NK-92 (cell line): Measurements from ENCODE around the gene LRRTM4.
"Not testable (repeated sequence)": the region's sequence is repeated elsewhere in the genome, so short reads cannot be mapped to it uniquely, and the experiment has no call there.

ENCODE experiments used
- DNase-seq: peaks from one replicate; lab custom pipeline; 2025; ENCODE audit not compliant: unreplicated experiment; lab: John Stamatoyannopoulos, UW

Gene LRRTM4

DNA sequence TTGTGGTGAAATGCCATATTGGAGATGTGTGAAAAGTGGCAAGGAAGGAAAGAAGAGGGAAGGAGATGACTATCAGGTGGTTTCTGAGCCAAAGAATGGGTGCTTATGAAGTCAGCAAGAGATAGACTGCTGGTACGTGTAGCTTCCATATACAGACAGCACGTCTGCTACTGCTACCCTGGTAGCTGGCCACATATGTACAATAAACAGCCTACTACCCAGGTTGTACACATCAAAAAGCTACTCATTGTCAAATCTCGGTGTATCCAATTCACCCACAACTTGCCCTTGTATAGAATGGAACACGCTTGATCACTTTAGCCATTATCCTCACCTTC is 761.8 kb downstream of the LRRTM4 start:
- no peak for DNase-seq

DNA sequence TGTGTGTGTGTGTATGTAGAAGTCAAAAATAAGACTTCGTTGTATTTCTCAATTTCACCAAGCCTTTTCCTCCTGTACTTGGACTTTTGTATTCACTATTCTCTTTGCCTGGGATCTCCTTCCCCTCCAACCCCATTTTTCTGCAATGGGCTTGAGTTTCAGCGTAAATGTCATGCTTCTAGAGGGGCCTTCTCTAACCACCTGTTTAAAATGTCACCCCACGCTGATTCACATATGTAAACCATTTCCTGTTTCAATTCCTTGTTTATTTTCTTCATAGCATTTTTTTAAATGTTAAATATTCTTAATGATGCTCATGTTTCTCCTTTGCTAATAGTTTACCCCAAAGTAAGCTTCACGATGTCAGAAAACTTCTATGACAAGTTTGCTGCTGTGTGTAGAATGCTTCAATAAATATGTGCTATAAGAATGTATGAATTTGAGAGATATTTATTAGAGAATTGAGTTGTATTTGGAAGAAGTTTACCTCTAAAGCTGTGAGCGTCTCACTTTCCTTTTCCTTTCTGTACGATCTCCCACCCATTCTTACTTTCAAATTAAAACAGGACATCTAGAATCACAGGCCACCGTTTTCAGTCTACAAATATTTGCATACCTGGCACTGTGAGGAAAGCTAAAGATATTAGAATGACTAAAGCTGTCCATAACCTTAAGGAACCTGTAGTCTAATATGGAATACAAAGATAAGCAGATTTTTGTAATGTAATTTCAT is 762.4 kb downstream of the LRRTM4 start:
- no peak for DNase-seq

DNA sequence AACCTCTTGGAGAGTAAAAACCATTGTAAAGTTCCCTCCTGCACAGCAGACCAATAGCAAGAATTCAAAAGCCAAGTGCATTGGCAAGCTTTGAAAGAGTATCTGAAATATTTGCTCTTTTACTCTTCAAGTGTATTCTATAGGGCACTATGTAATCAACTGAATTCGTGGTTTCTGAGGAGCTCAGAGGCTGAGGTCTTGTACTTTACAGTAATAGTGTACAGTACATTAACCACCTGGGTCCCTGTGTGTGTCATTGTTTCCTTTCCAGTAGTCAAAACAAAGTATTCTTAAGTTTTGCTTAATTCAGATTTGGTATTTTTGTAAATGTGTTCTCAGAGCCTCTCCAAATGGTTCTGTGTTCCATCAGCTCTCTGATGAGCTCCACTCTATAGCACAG is 769.7 kb downstream of the LRRTM4 start:
- DNase-seq = no peak

DNA sequence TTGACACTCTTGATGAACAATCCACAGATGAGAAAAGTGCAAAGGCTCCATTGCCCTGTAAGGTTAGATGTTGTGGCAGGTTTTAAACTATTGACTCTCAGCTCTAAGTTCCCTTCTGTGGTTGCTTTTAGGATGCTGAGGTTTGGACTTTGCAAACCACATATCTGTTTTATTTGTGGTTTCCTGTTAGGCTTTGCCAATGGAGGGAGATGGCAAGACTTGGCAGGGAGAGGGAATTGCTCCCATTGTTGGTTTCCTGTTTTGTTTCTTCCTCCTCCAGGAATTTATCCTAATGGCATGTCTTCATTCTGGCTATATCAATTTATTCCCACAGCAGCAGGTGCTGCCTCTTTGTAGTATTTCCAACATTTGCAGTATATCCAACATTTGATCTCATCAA is 772.3 kb downstream of the LRRTM4 start:
- no peak for DNase-seq

DNA sequence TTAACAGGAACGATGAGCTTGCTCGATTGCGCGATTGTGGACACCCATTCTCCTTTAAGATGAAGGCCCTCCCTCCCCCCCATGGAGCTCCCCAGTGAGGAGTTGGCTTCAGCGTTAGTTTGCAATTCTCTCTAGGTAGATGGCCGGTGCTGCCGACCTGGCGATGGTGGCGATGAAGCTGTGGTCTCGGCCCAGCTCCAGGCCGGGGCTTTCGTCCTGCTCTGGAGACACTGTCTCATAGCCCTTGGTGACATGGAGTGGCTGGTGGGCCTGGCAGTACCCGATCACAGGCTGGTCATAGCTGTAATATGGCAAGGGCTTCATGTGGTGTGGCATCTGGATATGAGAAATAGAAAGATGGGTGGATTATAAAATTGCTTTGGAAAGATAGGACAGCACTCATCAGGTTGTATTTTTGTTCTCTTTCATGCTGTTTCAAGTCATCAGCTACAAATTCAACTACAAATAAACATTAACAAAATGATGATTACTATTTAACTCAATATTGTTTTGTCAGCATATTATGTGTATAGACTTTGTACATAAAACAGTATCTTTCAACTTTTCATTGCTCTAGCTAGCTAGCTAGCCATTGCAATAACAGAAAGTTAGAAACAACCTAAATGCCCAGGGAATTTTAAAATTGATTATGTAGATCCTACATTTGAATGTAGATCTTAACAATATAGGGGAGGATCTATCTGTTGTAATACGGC is 773.4 kb downstream of the LRRTM4 start:
- DNase-seq = no peak

DNA sequence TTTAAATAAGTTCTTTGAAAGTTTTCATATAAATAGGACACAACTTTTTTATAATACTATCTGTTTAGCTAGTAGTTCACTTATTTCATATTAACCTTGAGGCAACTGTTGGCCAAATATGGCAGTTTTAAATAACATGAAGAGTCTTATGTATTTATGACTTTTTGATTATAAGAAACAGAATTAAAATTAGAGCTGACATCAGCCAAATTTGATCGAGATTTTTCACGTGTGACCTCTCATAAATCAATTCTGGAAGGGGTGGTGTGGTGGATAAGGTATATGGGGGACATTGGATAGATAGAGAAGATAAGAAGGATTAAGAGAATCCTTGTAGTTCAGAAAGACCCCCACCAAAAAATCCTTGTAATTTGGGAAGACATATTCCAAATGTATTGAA is 776.6 kb downstream of the LRRTM4 start:
- DNase-seq = no peak

DNA sequence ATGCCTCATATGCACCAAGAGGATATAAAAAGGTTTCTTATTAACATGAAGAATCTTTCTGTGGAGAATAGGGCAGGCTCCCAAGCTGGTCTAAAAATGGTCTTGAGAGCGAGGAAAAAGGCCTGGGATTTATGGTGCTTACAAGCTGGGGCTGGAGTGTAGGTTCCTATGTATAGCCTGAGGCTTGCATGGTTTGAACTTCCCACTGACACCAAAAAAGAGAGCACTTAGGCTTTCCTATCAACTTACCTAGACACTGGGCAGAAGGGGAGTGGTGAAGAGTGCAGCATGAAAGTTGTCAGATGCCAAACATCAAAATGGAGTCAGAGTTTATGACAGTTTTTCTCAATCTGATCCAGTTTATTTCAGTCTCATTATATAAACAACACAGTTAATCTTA is 784.6 kb downstream of the LRRTM4 start:
- no peak for DNase-seq

DNA sequence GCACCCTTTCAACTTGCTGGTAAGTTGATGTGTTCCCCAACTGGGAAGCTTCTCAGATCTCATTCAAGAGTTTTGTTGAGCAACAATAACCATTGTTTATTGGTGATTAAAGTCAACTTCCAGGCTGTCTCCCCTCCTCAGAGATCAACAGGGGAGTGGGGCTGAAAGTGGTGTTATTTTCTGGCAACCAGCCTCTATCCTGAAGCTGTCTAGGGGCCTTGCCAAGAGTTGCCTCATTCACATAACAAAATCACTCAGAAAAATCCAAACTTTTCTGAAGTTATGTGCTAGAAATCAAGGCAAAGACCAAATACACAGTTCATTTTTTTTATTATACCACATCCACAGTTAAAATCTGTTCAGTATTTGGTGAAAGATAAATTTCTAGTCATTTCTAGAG is 788.4 kb downstream of the LRRTM4 start:
- DNase-seq = no peak

DNA sequence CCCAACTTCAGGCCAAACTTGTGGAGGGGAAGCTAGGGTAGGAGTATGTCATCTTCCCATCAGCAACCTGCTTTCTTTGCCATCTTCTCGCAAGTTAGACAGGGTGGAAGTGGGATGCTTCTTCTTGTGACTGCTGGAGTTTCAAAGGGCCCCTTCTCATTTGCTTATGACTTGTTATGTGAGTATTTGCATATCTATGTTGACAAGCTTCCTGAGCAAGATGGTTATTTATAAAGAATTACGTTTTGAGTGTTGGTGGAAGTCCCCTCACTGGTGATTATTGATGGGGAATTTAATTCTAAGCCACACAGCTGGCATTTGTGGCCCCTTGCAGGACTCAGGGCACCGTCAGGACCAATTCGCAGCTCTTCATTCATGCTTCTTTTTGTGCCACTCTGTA is 791.0 kb downstream of the LRRTM4 start:
- DNase-seq = no peak

DNA sequence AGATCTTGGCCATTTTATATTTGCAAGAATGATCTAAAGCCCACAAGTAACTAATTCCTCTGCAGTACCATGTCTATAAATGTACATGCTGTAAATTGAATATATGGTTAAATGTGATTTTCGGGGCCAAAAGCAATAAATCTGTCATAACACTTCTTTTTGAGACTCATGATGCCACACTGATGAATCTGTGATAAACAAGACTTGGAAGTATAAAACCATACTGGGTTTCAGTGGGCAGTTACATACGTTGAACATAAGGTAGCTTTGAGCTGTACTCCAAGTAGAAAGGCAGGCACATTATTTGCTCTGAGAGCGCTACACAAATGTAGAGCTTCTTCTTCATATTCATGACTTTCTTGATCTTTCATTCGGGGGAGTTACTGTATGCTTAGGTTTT is 792.2 kb downstream of the LRRTM4 start:
- no peak for DNase-seq

DNA sequence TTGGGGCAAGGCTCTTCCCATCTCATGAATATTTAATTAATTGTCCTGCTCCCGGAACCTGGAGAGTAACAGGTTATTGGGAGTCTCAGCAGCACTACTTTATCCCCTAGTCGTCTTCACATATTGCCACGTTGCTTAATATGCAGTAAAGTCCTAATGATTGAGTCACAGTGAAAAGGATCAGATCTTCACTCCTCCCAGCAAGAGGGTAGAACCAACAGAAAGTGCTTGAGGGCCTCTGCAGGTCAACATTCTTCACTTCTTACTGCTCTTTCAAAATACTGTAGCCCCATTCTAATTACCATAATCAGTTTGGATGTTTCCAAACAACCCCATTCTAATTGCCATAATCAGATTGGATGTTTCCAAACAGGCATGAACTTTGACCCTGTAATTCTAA is 801.0 kb downstream of the LRRTM4 start:
- DNase-seq = no peak

DNA sequence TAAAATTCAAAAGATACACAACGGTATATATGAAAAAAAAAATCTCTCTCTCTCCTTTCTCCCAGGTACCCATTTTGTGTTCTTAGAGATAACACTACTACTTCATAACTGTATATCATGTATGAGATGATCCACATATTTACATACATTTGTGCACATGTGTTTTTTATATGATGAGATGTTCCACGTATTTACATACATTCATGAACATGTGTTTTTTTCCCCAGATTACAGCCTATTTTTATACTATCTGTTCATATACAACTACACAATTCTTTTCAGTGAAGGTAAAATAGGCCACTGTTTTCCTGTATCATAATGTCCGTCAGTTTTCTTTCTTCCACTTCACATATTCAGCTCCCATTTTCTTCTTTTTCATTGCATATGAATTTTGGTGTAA is 808.9 kb downstream of the LRRTM4 start:
- DNase-seq = no peak

DNA sequence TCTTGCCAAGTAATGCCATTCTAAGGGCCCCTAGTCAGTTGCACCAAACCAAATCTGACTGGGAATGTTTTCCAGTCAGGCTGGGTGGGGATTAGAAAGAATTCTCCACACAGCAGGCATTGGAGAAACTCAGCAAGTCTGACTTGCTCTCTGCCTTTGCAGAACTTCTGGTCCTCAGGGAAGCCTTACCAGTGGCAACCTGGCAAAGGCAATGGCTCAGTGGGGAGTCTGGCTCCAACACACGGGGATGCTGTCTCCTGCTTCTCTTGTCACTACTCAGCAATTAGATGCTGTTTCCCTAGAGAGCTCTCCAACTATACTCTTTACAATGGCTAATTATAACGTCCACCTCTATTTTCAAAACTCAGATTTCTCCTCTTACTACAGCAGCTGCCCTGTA is 810.7 kb downstream of the LRRTM4 start:
- no peak for DNase-seq

DNA sequence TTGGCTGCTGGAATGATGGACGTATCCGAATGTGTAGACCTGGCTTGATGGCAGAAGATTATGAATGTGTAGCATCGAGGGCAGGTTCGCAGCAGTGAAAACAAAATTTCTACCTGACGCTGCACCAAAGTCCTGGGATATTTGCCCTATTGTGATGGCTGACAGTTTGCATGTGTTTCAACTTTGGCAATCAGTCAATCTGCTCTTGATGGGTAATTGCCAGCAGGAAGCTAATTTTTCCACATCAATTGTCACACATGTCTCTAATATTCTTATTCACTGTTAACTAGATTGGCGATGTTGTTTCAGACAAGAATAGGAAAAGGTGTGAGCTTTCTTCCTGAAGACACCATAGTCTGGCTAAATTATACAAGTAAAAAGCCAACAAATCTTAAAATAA is 821.3 kb downstream of the LRRTM4 start:
- no peak for DNase-seq

DNA sequence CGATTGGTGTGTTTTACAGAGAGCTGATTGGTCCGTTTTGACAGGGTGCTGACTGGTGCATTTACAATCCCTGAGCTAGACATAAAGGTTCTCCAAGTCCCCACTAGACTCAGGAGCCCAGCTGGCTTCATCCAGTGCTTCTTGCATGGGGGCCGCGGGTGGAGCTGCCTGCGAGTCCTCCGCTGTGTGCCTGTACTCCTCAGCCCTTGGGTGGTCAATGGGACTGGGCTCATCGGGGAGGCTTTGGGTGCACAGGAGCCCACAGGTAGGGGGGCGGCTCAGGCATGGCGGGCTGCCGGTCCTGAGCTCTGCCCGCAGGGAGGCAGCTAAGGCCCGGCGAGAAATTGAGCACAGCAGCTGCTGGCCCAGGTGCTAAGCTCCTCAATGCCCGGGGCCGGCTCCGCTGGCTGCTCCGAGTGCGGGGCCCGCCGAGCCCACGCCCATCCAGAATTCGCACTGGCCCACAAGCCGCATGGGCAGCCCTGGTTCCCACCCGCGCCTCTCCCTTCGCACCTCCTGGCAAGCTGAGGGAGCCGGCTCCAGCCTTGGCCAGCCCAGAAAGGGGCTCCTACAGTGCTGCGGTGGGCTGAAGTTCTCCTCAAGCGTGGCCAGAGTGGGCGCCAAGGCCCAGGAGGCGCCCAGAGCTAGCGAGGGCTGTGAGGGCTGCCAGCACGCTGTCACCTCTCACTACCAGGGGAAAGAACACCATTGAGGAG is 824.0 kb downstream of the LRRTM4 start:
- DNase-seq = not testable (repeated sequence)
